ENCODE measurements around the gene NUMBL. TPM values are rescaled to one million over a fixed set of nuclear protein-coding genes. Genes with fewer than 3 reads are reported as not detected.

Gene NUMBL
- total RNA-seq, 1 donor from 2014 or later = 9.4 TPM

DNA sequence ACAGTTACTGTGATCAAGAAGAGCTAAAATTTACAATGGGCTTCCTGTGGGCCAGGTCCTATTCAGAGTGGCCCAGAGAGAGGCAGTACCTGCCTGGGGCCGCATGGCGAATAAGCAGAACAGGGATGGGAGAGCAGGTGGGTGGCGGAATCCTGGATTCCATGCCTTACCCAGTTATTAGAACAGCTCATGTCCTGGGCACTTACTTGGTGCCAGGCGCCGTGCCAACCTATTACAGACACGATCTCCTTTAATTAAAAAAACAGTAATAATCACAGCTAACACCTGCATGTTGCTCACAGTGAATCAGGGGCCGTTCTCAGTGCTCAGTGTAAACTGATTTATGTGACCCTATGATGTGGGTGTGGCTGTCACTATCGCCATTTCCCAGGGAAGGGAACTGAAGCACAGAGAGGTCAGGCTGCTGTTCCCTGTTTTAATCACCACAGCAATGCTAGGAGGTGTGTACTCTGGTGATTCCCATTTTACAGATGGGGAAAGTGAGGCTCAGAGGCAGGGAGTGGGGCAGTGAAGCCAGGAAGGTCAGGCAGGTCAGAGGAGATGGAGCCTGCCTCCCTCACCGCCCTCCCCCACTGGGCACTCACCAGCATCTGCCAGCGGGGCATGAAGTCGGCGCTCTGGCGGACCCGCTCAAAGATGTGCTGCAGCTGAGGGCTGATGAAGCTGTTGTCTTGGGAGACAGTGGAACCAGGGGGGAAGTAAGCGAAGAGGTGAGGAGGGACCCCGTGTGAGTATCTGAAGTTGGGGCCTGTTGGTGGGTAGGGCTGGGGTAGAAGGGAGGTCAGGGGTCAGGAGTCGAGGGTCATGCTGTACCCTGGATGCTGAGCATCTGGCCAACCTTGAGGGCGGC lies 14.3 kb upstream of the NUMBL start:
- Histone ChIP-seq H3K4me3 (ENCODE audit: low read length in 3 of 3) (no peak overlapping the region), H3K36me3 (ENCODE audit: control insufficient read depth in 3 of 3, insufficient read depth in 3 of 3, low read length in 3 of 3) (peaks cover 50 to 68% (median 52%) of the 10 kb centered on the region in 3 donors), H3K9me3 (ENCODE audit: control insufficient read depth in 3 of 3, low read length in 3 of 3) (no peaks in the 10 kb centered on the region), H3K4me1 (ENCODE audit: control insufficient read depth in 3 of 3, insufficient read depth in 3 of 3, low read length in 3 of 3) (peaks cover 0 to 4% (median 0%) of the 10 kb centered on the region in 3 donors), H3K27me3 (ENCODE audit: control insufficient read depth in 3 of 3, insufficient read depth in 3 of 3, low read length in 3 of 3) (no peaks in the 10 kb centered on the region), H3K9ac (ENCODE audit: low read depth in 1 of 3, low read length in 3 of 3) (no peak overlapping the region), H3K27ac (ENCODE audit: low read depth, low read length) (no peak overlapping the region)

DNA sequence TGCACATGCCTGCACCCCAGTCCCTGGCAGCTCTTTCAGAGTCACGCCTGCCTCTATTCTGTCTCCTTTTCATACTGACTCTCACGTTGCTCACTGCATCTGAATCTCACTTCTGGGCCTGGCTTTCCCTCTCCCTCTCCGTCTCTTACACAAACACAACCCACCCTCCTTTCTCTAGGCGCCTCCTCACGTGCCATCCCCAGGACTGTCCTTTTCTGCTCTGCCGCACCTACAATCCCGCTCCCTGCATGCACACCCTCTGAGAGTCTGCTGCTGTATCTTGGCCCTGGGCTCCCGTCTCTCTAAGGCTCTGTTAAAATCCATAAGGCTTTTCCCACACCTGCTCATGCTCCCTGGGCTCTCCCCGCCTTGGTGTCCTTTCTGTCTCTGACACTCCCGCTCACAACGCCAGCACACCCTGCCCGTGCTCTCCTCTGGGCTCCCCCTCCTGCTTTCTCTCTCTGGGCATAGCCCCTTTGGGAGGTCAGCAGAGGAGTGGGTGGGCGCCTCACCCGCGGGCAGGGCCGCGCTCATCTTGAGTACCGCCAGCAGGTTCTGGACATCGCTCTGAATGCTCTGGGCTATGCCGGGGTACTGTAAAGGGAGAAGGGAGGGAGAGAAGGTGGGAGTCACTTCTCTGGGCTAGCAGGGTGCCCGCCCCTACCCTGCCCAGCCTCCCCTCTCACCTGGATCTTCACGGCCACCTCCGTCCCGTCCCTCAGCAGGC lies 12.7 kb upstream of the NUMBL start:
- Histone ChIP-seq H3K27ac (ENCODE audit: low read depth, low read length) (no peak overlapping the region), H3K9ac (ENCODE audit: low read depth in 1 of 3, low read length in 3 of 3) (no peak overlapping the region), H3K4me3 (ENCODE audit: low read length in 3 of 3) (no peak overlapping the region), H3K4me1 (ENCODE audit: control insufficient read depth in 3 of 3, insufficient read depth in 3 of 3, low read length in 3 of 3) (peaks cover 0 to 4% (median 0%) of the 10 kb centered on the region in 3 donors), H3K9me3 (ENCODE audit: control insufficient read depth in 3 of 3, low read length in 3 of 3) (no peaks in the 10 kb centered on the region), H3K36me3 (ENCODE audit: control insufficient read depth in 3 of 3, insufficient read depth in 3 of 3, low read length in 3 of 3) (peaks cover 50 to 58% (median 53%) of the 10 kb centered on the region in 3 donors), H3K27me3 (ENCODE audit: control insufficient read depth in 3 of 3, insufficient read depth in 3 of 3, low read length in 3 of 3) (no peaks in the 10 kb centered on the region)

DNA sequence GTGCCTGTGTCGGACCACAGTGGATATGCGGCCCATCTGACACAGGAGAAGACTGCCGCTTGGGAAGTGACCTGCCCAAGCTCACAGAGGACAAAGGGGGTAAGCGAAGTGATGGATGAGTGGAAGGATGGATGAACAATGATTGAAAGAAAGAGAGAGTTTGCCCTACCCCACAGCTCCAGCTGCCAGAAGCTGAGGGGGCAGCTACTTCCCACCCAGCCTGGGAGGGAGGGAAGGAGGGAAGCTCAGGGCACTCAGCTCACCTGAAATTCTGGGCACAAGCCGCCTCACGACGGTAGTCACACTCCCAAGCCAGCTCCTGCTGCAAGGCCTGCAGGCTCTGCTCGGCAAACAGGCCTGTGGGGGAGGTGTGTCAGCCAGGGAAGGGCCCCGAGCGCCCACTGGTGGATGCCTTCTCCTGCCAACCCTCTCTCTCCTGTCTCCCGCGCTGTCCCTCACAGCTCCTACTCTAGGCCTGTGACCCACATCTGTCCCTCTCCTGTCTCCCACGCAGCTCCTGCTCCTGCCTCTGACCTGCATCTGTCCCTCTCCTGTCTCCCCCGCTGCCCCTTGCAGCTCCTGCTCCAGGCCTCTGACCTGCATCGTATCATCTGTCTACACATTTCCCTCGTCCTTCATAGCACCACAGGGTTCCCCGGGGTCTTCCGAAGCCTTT lies 12.0 kb upstream of the NUMBL start:
- Histone ChIP-seq H3K27ac (ENCODE audit: low read depth, low read length) (no peak overlapping the region), H3K9me3 (ENCODE audit: control insufficient read depth in 3 of 3, low read length in 3 of 3) (no peaks in the 10 kb centered on the region), H3K4me1 (ENCODE audit: control insufficient read depth in 3 of 3, insufficient read depth in 3 of 3, low read length in 3 of 3) (peaks cover 0 to 4% (median 0%) of the 10 kb centered on the region in 3 donors), H3K4me3 (ENCODE audit: low read length in 3 of 3) (no peak overlapping the region), H3K36me3 (ENCODE audit: control insufficient read depth in 3 of 3, insufficient read depth in 3 of 3, low read length in 3 of 3) (peaks cover 50 to 54% (median 53%) of the 10 kb centered on the region in 3 donors), H3K27me3 (ENCODE audit: control insufficient read depth in 3 of 3, insufficient read depth in 3 of 3, low read length in 3 of 3) (no peaks in the 10 kb centered on the region), H3K9ac (ENCODE audit: low read depth in 1 of 3, low read length in 3 of 3) (no peak overlapping the region)

DNA sequence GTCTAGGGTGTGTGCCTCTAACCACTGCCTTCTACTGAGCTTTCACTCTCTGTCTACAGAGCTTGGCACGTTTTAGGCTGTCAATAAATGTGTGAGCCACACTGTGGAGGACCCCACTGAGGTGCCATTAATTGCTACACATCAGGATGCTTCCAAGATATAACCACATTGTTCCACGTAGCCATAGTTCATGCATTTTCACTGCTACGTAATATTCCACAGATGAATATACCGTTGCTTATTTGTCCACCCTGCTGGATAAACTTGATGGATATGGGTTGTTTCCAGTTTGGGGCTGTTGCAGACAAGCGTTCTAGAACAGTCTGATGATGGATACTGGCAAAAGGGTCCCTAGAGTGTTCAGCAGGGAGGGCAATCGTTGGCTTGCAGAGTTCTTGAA lies 11.3 kb upstream of the NUMBL start:
- H3K9ac ChIP-seq (ENCODE audit: low read depth in 1 of 3, low read length in 3 of 3) = no peak overlapping the region
- H3K4me3 ChIP-seq (ENCODE audit: low read length in 3 of 3) = no peak overlapping the region
- H3K27ac ChIP-seq (ENCODE audit: low read depth, low read length) = no peak overlapping the region
- H3K36me3 ChIP-seq (ENCODE audit: control insufficient read depth in 3 of 3, insufficient read depth in 3 of 3, low read length in 3 of 3) = peaks cover 50 to 54% (median 51%) of the 10 kb centered on the region in 3 donors
- H3K4me1 ChIP-seq (ENCODE audit: control insufficient read depth in 3 of 3, insufficient read depth in 3 of 3, low read length in 3 of 3) = peaks cover 0 to 4% (median 0%) of the 10 kb centered on the region in 3 donors
- H3K27me3 ChIP-seq (ENCODE audit: control insufficient read depth in 3 of 3, insufficient read depth in 3 of 3, low read length in 3 of 3) = no peaks in the 10 kb centered on the region
- no peaks in the 10 kb centered on the region for H3K9me3 ChIP-seq (ENCODE audit: control insufficient read depth in 3 of 3, low read length in 3 of 3)

DNA sequence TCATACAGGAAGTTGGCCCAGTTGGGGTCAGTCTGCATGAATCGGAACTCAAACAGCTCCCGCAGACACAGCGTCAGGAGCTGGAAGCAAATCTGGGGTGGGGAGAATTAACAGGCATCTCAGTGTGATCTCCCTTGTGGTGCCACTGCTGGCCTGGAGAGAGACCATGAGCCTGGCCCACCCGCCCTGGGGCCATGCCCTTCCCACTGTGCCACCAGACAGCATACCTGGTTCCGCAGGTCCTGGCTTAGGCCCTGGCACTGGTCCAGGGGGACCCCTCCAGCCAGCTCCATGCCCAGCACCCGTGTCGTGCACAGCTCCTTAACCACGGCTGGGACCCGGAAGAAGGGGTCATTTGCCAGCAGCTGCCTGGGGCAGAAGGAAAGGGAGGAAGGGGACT lies 9.6 kb upstream of the NUMBL start:
- peaks cover 0 to 2% (median 0%) of the 10 kb centered on the region in 3 donors for H3K4me1 ChIP-seq (ENCODE audit: control insufficient read depth in 3 of 3, insufficient read depth in 3 of 3, low read length in 3 of 3)
- no peak overlapping the region for H3K4me3 ChIP-seq (ENCODE audit: low read length in 3 of 3)
- peaks cover 47 to 51% (median 49%) of the 10 kb centered on the region in 3 donors for H3K36me3 ChIP-seq (ENCODE audit: control insufficient read depth in 3 of 3, insufficient read depth in 3 of 3, low read length in 3 of 3)
- H3K9ac ChIP-seq (ENCODE audit: low read depth in 1 of 3, low read length in 3 of 3) = no peak overlapping the region
- H3K27ac ChIP-seq (ENCODE audit: low read depth, low read length) = no peak overlapping the region
- no peaks in the 10 kb centered on the region for H3K27me3 ChIP-seq (ENCODE audit: control insufficient read depth in 3 of 3, insufficient read depth in 3 of 3, low read length in 3 of 3)
- no peaks in the 10 kb centered on the region for H3K9me3 ChIP-seq (ENCODE audit: control insufficient read depth in 3 of 3, low read length in 3 of 3)

DNA sequence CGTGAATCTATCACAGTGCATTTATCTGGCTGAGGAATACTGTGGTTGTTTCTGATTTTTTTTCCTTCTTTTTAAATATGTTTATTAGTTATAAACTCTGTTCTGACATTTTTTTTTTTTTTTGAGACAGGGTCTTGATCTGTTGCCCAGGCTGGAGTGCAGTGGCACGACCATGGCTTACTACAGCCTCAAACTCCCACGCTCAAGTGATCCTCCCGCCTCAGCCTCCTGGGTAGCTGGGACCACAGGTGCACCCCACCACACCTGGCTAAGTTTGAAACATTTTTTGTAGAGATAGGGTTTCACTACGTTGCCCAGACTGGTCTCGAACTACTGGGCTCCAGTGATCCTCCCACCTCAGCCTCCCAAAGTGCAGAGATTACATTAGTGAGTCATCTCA lies 6.6 kb upstream of the NUMBL start:
- Histone ChIP-seq H3K27ac (ENCODE audit: low read depth, low read length) (no peak overlapping the region), H3K36me3 (ENCODE audit: control insufficient read depth in 3 of 3, insufficient read depth in 3 of 3, low read length in 3 of 3) (peaks cover 31 to 32% (median 32%) of the 10 kb centered on the region in 3 donors), H3K4me3 (ENCODE audit: low read length in 3 of 3) (no peak overlapping the region), H3K9me3 (ENCODE audit: control insufficient read depth in 3 of 3, low read length in 3 of 3) (no peaks in the 10 kb centered on the region), H3K9ac (ENCODE audit: low read depth in 1 of 3, low read length in 3 of 3) (no peak overlapping the region), H3K27me3 (ENCODE audit: control insufficient read depth in 3 of 3, insufficient read depth in 3 of 3, low read length in 3 of 3) (no peaks in the 10 kb centered on the region), H3K4me1 (ENCODE audit: control insufficient read depth in 3 of 3, insufficient read depth in 3 of 3, low read length in 3 of 3) (no peaks in the 10 kb centered on the region)

DNA sequence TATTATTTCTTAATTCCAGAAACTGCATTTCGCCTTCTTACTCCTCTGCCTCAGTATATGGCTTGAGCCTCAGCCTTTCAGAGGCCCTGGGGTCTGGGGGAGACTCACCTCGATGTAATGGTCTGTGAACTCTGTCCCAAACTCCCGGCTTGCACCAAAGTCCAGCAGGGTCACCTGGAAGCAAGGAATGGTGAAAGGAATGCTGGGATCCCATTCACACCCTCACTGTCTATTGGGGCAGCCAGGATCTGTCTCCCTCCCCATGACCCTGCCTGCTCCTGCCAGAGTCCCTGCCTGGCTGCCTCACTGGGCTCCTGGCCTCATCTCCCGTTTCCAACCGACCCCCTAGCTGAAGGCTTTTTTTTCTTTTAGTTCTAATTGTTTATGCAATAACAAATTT lies 5.4 kb upstream of the NUMBL start:
- no peak overlapping the region for H3K4me3 ChIP-seq (ENCODE audit: low read length in 3 of 3)
- H3K36me3 ChIP-seq (ENCODE audit: control insufficient read depth in 3 of 3, insufficient read depth in 3 of 3, low read length in 3 of 3) = peaks cover 22 to 27% (median 27%) of the 10 kb centered on the region in 3 donors
- H3K9ac ChIP-seq (ENCODE audit: low read depth in 1 of 3, low read length in 3 of 3) = no peak overlapping the region
- H3K27ac ChIP-seq (ENCODE audit: low read depth, low read length) = no peak overlapping the region
- no peaks in the 10 kb centered on the region for H3K27me3 ChIP-seq (ENCODE audit: control insufficient read depth in 3 of 3, insufficient read depth in 3 of 3, low read length in 3 of 3)
- H3K9me3 ChIP-seq (ENCODE audit: control insufficient read depth in 3 of 3, low read length in 3 of 3) = no peaks in the 10 kb centered on the region
- H3K4me1 ChIP-seq (ENCODE audit: control insufficient read depth in 3 of 3, insufficient read depth in 3 of 3, low read length in 3 of 3) = peaks cover 3 to 11% (median 11%) of the 10 kb centered on the region in 3 donors

DNA sequence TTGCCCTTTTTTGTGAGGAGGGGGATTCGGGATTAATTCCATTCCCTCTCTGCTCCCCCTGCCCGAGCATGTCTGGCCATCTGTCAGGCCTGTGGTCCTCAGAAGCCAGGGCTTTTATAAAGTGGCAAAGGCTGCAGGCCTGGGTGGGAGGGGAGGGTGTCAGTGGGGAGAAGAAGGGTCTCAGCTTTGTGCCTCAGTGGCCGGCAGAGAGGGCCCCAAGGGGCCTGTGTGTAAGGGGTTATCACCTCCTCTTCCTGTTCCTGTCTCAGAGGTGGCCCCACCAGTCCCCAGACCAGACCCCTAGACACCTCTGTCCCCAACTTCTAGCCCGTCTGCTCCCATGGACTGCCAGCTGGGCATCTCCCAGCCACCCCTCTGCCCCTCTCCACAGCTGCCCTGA lies 3.4 kb upstream of the NUMBL start:
- Histone ChIP-seq H3K4me1 (ENCODE audit: control insufficient read depth in 3 of 3, insufficient read depth in 3 of 3, low read length in 3 of 3) (peaks cover 15 to 26% (median 24%) of the 10 kb centered on the region in 3 donors), H3K9ac (ENCODE audit: low read depth in 1 of 3, low read length in 3 of 3) (no peak overlapping the region), H3K36me3 (ENCODE audit: control insufficient read depth in 3 of 3, insufficient read depth in 3 of 3, low read length in 3 of 3) (peaks cover 12 to 14% (median 12%) of the 10 kb centered on the region in 3 donors), H3K4me3 (ENCODE audit: low read length in 3 of 3) (no peak overlapping the region), H3K27me3 (ENCODE audit: control insufficient read depth in 3 of 3, insufficient read depth in 3 of 3, low read length in 3 of 3) (no peaks in the 10 kb centered on the region), H3K27ac (ENCODE audit: low read depth, low read length) (no peak overlapping the region), H3K9me3 (ENCODE audit: control insufficient read depth in 3 of 3, low read length in 3 of 3) (no peaks in the 10 kb centered on the region)

DNA sequence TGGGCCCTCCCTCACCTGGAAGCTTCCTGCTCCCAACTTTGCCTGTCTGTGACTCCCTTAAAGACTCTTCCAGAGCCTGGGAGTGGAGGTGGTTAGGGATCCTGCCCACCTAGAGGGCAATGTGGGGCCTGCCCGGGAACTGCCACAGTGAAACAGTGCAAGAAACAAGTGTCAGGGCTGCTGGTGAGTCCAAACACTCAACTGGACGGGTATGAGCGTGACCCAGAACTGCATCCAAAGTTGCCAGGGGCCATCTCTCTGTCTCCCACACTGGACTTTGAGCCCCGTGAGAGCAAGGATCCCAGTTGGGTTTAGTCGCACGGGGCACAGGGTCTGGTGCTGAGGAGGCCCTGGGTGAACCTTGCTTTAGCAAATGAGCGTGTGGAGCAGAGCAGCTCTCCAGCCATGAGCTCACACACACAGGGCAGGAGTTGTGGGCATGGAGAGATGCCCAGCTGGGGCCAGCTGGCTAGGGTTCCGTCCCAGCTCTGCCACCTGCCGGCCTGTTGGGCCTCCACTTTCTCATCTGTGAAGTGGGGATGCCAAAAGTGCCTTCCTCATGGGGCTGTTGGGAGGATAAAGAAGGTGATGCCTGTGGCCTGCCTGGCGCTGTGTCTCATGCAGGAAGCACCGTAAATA lies 2.8 kb upstream of the NUMBL start:
- Histone ChIP-seq H3K4me3 (ENCODE audit: low read length in 3 of 3) (no peak overlapping the region), H3K4me1 (ENCODE audit: control insufficient read depth in 3 of 3, insufficient read depth in 3 of 3, low read length in 3 of 3) (peaks cover 17 to 31% (median 29%) of the 10 kb centered on the region in 3 donors), H3K36me3 (ENCODE audit: control insufficient read depth in 3 of 3, insufficient read depth in 3 of 3, low read length in 3 of 3) (peaks cover 12% of the 10 kb centered on the region in 3 donors), H3K27ac (ENCODE audit: low read depth, low read length) (no peak overlapping the region), H3K27me3 (ENCODE audit: control insufficient read depth in 3 of 3, insufficient read depth in 3 of 3, low read length in 3 of 3) (no peaks in the 10 kb centered on the region), H3K9me3 (ENCODE audit: control insufficient read depth in 3 of 3, low read length in 3 of 3) (no peaks in the 10 kb centered on the region), H3K9ac (ENCODE audit: low read depth in 1 of 3, low read length in 3 of 3) (peak overlapping the region in 1 of 3 donors; percentile 20)

All from skeletal muscle tissue (tissue), 4 donors.